Mammary epithelial cell (primary cell): Measurements from ENCODE around the gene HAAO.

Experiments used
- CTCF ChIP-seq, 2 donors: IDR thresholded peaks in 1 of 2; conservative IDR thresholded peaks in 1 of 2; 2 replicates each; pipeline ENCODE4 v1.5.1; 2011 to 2012; ENCODE audit warnings: inconsistent platforms in 2 of 2, low read length in 2 of 2, mild to moderate bottlenecking in 2 of 2, control low read depth in 1 of 2, low read depth in 1 of 2; ENCODE audit not compliant: insufficient read depth in 1 of 2; ENCODE audit errors: extremely low read depth in 1 of 2
- EZH2 ChIP-seq: IDR thresholded peaks from 2 replicates; pipeline ENCODE4 v1.6.1; 2012; ENCODE audit warnings: low read length, inconsistent platforms, borderline replicate concordance

GRCh38 chr2:42722320-42723190 is 69.8 kb downstream of the HAAO start:
- TF ChIP-seq CTCF (conservative IDR thresholded peaks at IDR 0.05 in 1 of 2, IDR thresholded peaks at IDR 0.05 in 1 of 2; ENCODE audit: extremely low read depth in 1 of 2, insufficient read depth in 1 of 2, low read depth in 1 of 2, low read length in 2 of 2) (no peak), EZH2 (no peak)
